Hematopoietic multipotent progenitor cell treated with erythropoietin and hydrocortisone succinate and interleukin-3 and kit ligand, for 17 days (in vitro differentiated cells): Measurements from ENCODE around the gene SACM1L.
"Not testable (repeated sequence)": the region's sequence is repeated elsewhere in the genome, so short reads cannot be mapped to it uniquely, and the experiment has no call there.

Experiments
- DNase-seq: peaks from one replicate; pipeline ENCODE4 v3.0.0-alpha.2; 2015; ENCODE audit warnings: low spot score

SACM1L gene

DNA sequence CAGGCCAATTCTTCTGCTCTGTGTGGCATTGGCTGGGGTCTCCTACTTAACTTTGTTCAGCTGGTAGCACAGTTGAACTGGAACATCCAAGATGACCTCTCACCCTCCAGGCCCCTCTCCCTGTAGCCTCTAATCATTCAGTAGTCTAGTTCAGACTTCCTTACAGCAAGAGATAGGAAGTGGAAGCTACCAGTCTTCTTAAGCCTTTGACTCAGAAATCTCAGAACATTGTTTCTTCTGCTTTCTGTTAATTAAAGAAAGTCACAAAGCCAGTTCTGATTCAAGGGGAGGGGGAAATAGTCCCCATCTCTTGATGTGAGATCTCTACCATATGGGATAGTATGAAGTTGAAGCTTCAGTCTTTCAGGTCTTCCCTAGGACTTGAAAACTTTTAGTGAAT is 18.8 kb upstream of the SACM1L start:
- no peak for DNase-seq

DNA sequence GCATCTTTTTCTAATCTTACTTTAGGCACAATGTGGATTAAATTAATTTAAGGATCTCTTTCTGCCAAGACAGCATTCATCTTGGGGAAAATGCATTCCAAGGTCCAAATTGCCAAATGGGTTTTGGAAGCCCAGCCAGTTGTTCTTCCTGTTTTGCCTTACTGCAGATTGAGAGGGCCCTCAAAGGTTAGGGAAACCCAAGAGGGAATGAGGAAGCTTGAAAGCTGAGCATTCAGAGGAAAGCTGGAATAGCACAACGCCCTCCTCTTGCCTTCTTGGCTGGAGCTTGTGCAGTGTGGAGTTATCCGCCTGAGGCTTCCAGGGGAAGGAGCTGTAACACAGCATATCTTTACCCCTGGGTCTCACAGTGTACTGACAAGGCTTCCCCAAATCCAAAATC is 18.2 kb upstream of the SACM1L start:
- no peak for DNase-seq

DNA sequence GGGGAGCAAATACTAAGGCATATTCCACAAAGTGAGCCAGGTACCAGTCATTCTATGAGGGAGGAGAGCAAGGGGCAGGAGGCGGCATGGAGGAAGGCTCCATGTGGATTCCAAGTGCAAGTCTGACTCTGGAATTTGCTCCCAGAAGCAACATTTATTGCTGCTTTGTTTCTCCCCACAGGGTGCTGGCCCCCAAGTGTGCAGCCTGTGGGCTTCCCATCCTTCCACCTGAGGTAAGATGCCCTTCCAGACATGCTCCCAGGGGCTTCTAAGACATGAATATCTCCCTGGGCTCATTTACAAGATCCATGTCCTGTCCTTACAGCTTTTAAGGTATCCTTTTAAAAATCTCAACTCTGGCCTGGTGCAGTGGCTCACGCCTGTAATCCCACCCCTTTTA is 15.9 kb upstream of the SACM1L start:
- DNase-seq: no peak

DNA sequence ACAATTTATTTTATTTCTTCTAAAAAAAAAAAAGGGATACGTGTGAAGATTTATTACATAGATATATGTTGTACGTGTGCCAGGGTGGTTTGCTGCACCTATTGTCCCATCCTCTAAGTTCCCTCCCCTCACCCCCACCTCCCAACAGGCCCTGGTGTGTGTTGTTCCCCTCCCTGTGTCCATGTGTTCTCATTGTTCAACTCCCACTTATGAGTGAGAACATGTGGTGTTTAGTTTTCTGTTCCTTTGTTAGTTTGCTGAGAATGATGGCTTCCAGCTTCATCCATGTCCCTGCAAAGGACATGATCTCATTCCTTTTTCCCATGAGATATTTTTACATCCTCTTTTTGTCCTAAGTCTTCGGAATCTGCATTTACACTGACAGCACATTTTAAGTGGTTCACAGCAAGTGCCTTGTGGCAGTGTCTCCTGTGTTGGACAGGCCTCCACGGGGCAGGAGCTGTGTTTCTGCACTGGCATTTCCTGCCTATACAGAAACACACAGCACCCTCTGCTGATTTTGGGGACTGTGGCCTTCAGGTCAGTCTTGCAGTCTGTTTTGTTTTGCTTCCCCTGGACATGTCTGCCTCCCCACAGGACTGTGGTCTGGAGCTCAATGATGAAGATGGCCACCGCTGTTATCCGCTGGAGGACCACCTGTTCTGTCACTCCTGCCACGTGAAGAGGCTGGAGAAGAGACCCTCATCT is 12.7 kb upstream of the SACM1L start:
- DNase-seq: no peak

DNA sequence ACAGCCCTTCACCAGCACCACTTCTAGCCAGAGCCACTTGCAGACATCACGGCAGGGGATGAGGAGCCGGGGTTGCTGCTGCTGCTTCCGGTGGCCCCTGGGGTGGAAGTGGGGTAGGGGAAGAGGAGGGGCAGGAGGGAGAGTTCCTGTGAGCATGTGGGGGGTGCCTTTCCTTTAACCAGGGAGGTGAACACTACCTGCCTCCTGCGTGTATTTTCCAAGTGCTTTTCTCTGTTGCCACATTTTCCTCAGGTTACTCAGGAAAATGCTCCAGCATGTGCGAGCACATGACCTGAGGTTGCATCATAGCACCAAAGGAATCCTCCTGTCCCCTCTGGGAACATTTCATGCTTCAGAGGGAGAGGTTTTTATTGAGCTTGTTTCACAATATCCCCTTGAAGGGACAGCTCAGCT is 12.2 kb upstream of the SACM1L start:
- DNase-seq: no peak

DNA sequence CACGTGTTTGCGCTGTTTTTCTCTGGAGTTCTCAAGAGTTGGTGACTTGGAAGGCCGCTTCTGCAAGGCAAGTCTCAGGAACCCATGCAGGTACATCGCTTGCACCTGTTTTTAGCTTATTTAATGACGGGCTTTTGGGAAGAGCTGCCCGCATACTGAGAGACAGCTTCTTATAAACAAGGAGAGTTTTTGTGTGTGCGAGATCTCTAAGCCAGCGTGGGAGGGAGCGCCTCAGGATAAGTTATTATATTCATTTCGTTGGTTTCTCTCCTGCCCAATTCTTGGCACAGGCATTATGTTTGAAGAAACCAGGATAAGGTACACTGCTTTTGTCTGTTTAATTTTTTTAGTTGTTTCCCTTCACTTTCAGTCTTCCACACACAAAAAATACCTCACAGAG is 11.4 kb upstream of the SACM1L start:
- no peak for DNase-seq

DNA sequence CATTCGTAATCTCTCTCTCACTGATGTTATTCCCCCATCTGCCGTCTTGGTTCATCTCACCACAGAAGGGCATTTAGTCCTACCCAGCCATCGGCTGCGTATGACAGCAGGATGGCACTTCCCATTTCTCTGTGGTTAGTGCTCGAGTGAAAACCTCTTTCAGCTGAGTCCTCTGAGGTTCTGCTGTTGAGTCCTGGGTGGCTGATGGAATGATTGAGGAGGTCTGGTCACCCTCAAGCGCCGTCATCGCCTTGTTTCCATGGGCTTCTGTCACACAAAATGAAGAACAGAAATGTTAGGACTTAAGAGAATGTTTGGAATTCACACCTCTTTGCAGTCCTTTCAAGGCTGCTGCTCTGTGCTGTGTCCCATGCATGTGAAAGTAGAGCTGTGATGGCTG is 9.4 kb upstream of the SACM1L start:
- DNase-seq: no peak

DNA sequence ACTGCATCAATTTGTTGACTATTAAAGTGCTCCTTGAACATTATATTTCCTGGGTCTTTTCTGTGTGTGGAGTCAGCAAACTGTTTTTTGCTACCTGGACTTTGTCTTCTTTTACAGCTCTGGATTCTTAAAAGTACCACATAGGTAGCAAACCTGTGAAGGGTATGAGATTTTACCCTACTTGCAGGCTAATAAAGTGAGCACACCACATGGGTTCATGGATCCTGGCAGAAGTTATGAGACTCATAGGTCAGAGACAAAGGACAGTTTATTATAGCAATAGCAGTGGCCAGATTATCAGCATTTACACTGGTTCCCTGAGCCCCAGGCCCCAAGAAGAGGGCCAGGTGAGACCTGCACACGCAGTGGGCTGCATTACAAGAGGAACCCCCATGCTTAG is 8.0 kb upstream of the SACM1L start:
- DNase-seq: no peak

DNA sequence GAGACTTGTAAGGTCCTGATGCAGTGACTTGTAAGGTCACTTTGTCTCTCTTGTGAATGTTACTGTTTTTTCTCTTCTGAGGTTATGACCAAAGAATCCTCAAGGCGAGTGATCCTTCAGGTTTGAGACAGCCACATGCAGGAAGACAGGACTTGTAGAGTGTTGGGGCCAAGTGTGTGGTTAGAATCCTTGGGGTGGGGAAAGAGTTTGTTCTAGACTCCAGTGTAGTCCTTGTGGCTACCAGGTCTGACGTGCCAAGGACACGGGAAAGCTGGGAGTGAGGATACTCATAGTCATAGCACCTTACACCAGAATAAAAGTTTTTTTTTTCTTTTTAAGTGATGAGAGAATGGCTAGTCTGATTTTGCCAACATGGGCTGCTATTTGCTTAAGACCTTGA is 7.3 kb upstream of the SACM1L start:
- DNase-seq: no peak

DNA sequence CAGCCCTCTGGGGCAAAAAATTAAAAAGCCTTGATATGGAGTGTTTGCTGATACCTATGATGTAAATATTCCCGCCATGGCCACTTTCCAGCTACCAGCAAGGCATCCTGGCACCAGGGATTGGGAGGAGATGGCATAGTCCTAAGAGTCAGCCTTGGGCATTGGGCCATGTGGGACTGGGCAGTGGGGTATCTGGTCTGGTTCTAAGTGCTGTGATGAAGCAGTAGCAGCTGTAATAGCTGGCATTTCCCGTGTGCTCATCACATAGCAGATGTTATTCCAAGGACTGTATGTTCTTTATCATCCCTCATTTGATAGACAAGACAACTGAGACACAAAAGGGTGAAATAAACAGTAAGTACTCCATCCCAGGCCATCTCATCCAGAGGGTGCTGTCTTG is 6.9 kb upstream of the SACM1L start:
- DNase-seq: no peak

DNA sequence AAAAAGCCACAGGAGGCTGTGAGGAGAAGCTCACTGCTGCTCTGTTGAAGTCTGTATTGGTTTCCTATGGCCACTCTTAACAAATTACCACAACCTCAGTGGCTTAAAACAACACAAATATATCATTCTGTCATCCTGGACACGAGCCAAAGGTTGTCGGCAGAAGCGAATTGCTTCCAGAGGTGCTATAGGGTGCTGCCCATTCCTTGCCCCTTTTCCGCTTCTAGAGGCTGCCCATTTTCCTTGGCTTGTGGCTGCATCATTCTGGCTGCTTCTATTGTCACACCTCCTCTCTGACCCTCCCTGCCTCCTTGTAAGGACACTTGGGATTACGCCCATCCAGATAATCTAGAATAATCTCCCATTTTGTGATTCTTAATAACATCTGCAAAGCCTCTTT is 6.4 kb upstream of the SACM1L start:
- DNase-seq: no peak

DNA sequence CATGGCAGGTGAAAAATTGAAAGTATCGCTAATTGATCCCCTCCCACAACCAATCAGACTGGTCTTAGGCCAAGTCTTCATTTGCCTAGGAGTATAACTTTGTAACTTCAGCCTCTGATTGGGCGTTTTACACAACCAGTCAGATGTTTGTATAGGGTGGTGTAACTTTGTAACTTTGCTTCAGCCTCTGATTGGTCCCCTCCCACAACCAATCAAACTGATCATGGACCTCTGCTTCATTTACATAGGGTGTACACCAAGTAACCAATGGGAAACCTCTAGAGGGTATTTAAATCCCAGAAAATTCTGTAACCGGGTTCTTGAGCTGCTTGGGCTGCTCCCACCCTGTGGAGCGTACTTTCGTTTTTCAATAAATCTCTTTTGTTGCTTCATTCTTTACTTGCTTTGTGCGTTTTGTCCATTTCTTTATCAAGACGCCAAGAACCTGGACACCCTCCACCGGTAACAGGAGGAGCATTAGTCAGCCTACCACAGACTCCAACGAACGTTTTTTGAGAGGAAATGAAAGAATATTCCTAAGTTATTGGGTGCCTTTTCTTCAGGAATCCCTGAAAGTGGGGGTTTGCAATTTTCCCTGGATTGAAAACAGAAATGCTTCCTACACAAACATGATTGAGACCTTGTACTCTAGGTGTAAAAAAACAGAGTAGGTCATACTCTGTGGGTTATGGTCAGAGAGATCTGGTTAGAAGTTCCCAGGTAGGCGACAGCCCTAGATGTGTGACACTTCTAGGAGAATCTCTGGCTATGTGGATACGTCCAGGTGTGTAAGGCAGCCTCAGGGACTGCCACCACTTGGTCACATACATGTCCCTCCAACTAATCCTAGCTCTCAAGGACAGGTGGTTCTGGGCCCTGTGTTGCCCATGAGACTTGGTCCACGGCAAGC is 5.5 kb upstream of the SACM1L start:
- DNase-seq: no peak

DNA sequence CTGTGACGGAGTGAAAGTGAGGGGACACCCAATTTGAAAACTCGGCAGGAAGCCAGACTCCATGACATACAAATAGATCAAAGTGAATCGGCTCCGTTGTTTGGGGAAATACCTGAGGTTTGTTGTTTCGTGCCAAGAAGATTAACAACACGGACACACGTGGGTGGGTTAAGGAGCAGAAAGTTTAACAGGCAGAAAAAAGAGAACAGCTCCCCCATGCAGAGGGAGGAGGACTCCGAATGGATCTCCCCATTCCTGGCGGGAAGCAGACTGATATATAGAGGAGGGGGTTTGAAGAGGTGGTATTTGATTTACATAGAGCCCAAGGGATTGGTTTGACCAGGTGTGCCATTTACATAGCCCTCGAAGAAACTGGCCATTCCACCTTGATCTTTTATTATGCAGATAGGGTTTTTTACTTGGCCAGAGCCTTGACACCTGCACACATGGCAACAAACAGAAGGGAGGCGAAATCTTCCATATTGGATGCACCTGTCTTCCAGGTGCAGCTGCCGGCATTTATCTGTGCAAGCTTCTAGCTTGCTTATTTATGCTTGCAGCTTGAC is 4.8 kb upstream of the SACM1L start:
- DNase-seq: no peak

DNA sequence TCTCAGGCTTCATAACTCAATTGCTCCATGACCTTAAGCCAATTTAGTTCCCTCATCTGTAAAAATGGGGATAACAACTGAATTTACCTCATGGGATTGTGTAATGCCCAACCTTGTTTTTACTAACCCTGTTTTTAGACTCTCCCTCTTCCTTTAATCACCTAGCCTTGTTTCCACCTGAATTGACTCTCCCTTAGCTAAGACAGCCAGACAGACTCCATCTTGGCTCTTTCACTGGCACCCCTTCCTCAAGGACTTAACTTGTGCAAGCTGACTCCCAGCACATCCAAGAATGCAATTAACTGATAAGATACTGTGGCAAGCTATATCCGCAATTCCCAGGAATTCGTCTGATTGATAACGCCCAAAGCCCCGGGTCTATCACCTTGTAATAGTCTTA is 3.5 kb upstream of the SACM1L start:
- DNase-seq: not testable (repeated sequence)

DNA sequence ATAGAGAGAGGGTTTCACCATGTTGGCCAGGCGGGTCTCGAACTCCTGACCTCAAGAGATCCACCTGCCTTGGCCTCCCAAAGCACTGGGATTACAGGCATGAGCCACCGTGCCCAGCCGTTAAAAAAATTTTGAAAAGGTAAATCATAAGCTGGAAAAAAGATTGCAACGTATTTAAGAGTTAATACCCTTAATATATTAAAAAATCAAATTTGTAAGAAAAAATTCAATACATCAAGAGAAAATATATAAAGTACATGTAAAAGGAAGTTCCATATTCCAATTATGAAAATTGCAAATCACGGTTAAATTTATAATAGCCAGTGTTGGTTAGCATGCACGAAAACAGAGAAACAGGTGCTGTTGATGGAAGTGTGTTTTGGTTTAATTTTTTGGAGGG is 2.3 kb upstream of the SACM1L start:
- DNase-seq: no peak

DNA sequence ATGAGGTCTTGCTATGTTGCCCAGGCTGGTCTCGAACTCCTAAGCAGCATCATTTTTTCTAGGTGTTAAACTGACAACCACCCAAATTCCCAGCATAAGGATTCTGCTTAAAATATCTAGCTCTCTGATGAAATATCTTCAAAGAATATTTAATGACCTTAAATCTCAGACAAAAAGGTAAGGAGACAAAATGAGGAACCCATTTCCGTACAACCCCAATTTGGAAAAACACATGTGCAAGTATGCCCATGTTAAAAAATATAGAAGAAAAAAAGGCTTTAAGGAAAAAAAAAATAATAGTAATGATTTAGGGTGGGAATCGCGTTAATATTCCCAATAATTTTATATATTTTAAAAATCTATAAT is 1.4 kb upstream of the SACM1L start:
- DNase-seq: no peak

DNA sequence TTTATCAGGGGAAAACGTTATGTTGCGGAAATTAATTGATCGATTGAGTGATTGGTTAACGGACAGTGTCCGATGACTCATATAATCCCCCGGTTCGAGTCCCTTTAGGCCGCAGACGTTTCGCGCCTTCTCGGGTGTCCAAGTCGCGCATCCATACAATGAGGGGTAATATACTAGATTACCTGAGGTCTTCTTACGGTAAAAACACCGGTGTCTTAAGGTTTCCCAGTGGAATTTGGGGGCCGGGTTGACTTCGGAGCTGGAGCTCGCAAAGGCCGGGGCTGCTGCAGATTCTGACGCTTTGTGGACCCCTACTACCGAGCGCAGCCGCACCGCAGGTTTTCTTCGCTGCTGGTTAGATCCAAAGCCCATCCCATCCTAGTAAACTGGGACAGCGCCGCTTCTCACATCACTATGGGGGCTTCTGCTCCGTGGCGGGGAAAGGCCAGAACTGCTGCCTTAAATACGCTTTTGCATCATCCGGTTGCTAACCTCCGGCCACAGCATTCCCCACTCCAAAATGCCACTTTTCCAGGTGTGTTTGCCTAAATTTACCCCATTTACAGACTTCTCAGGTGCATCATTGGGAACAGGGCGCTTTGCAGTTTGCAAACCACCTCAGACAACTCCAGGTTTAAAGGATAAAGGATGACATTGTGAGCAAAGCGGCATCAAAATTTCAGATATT is 858 bp upstream of the SACM1L start:
- peak; percentile 27 for DNase-seq

DNA sequence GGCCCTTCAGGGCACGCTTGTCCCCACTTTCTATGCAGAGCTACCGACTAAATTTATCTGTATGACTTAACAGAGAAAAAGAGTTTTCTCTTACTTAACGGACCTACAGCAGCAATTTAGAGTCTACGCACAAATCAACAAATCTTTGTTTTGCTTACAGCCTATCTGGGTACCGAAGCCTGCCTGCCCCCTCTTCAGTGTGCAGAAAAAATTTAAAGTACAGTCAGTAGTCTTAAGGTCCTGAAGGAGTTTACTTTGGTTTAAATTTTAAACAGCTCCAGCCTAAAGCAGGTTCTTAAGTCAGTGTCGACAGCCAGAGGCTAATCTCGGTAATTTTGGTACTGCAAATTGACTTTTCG is 570 bp downstream of the SACM1L start:
- no peak for DNase-seq

DNA sequence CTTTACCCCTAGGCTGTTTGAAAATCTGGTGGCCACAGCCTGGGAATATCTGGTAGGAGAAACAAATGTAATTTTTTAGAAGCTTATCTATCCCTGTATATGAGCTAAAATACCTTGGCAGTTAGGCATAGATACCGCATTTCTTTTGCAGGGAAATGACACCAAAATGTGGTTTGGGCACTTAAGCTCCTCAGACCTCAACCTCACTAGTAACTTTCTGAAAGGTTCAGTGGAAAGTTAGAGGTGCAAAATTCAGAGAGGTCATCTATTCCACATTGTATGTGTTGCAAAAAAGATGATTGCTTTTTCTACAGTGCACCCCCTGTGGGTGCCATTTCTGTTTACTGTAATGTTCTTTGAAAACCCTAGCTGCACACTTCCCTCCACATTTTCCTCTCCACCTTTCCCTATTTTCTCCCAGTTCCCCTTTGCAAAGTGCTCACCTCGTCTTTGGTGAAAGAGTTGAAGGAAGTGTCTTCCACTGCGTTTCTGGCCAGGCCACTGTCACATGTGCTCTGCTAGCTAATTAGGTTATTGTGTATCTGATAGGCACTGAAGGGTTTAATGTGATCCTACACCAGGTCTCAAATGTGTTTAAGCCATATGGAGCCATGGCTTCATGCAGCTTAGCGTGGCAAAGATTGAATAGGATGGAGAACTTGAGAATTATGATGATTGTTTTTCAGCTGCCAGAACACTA is 1.3 kb downstream of the SACM1L start:
- DNase-seq: peak; percentile 29

DNA sequence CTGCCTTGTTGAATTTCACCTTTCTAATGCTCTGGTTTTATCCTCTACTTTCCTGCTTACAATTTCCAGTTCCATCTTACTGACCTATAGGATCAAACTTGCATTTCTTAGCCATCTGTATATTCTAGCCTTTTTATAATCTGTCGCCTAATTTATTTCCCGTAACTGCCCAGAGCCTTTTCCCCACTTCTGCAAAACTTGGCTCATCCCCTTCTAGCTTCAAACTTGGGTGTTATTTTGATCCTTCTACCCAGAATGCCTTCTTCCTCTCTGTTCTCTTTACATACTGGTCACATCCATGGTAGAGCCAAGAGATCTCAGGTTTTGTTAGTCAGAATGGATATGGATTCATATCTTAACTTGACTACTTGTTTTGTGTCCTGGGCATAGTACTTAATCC is 2.6 kb downstream of the SACM1L start:
- no peak for DNase-seq

DNA sequence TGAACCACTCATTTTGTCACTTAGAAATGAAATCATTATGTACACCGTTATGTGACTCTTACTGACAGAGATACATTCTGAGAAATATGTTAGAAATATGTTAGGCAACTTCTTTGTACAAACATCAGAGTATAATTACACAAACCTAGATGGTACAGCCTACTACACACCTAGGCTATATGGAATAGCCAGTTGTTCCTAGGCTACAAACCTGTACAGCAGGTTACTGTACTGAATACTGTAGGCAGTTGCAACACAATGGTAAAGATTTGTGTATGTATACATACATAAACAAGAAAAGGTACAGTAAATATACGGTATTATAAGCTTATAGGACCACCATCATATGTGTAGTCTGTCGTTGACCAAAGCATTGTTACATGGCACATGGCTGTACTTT is 3.7 kb downstream of the SACM1L start:
- DNase-seq: no peak

DNA sequence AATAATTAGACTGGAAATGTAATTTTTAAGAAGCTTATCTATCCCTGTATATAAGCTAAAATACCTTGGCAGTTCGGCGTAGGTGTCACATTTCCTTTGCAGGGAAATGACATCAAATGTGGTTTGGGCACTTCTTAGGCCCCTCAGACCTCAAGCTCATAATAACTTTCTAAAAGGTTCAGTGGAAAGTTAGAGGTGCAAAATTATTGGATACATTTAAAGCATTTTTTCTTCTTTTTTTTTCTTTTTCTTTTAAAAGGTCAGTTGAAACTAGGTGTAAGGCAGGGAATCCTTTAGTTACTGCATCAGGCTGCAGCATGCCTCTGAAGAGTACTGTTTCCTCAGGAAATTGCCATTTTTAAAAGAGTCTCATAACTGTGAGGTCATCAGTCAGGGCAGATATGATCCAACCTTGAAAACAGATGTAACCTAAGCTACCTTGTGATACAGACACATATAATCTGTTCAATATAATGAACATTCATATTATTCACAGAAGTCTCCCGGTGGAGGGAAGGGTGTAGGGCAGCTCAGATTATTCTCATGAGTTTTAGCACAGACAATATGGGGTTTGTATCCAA is 4.8 kb downstream of the SACM1L start:
- DNase-seq: no peak
